CD4-positive, alpha-beta T cell treated with Interleukin-6 at 100 ng/mL for 8 hours (primary cell): ENCODE measurements around the gene PTGDR2.

Experiments used
- DNase-seq: peaks from one replicate; pipeline ENCODE4 v3.0.0-alpha.2; 2020; ENCODE audit warnings: mixed read lengths, low spot score

The PTGDR2 gene

DNA sequence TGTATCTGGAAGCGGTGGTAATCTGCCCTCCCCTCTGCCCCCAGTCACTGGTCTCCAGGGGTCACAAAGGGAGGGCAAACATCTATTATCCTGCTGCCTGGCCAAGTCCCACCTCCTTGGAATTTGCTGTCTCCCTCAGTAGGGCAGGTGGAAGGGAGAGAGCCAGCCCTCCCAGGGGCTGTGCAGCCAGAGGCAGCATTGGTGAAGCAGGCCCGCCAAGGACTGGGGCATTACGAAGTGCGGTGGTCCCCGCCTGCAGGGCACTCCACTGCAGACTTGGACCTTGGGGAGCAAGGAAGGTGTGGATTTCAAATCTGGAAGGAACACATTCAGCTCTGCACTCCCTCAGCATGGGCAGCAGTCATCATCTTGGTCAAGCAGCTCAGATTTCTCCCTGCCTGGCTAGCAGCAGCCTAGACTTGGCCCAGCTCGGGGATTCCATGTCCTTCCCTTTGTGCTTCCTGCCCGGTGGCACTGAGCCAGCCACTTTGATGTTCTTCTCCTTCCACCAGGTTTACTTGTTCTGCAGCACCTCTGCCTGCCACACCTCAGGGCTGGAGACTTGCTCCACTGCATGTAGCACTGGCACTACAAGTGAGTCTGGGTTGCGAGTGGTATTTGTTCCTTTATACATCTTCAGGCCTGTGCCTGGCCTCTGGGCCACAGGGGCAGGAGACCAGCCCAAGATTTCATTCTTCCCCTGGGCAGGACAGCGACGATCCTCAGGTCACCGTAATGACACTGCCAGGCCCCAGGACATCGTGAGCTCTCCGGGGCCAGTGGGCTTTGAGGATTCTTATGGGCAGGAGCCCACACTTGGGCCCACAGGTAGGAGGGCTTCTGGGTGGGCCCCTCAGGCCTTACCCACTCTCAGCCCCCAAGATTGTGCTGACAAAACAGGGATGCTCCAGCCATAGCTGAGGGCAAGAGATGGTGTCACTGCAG is 18.9 kb upstream of the PTGDR2 start:
- no peak for DNase-seq

DNA sequence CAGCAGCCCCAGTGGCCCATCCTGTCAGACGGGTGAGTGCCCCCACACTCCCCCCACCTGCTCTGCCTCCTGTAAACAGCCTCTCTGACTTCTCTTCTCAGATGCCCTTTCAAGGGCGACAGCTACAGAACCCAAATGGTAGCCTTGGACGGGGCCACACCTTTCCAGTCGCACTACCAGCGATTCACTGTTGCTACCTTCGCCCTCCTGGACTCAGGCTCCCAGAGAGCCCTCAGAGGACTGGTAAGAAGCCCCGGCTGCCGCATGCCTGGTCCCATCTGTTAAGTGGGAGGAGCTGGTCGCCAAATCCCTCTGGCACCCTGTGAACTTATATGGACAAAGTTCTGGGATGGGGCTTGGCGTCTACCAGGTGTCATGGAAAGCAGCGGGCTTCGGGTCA is 17.8 kb upstream of the PTGDR2 start:
- DNase-seq: no peak

DNA sequence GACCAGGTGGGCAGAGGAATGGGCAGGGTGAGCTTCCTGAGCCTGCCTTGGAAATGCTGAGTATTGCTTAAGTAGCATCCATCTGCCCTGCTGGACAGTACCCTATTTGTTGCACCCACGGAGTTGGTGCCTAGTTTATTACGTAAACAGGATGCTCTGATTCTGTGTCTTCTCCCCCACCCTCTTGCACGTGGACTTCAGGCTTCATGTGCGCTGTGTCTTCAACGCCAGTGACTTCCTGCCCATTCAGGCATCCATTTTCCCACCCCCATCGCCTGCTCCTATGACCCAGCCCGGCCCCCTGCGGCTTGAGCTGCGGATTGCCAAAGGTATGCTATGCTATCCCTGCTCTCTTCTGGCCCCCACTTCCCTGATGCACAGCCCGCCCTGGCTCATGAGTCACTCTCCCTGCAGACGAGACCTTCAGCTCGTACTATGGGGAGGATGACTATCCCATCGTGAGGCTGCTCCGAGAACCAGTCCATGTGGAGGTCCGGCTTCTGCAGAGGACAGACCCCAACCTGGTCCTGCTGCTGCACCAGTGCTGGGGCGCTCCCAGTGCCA is 17.3 kb upstream of the PTGDR2 start:
- no peak for DNase-seq

DNA sequence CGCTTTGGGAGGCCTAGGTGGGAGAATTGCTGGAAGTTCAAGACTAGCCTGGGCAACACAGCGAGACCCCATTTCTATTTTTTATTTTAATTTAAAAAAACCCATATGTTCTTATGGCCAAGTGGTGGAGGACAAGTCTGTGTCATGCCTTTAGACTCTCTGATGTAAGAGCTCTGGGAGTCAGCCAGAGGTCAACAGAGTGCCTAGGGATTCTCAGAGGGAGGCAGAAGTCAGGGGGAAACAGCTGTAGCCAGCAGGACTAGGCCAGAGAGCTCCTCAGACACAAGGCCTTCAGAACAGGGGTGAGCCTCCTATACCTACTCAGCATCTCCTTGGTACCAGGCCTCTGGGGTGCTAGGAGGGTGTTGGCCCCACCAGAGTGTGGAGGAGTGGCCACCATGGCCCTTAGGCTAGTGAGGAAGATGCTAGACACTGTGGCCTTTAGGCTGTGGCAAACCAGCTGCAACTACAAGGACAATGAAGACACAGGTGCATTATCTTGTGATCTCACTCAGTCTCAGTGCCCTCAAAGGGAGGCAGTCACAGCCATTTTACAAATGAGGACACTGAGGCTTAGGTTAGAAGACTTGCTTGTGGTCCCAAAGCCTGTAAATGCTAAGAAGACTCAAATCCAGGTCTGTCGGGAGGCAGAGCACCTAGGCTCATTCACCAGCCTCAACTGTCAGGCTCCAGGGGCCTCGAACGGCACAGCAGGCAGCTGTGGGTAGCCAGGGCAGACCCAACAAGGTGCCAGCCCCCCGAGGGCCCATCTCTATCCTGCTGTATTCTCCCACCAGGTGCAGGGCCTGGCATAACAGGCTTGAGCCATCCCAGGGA is 16.6 kb upstream of the PTGDR2 start:
- DNase-seq: no peak

DNA sequence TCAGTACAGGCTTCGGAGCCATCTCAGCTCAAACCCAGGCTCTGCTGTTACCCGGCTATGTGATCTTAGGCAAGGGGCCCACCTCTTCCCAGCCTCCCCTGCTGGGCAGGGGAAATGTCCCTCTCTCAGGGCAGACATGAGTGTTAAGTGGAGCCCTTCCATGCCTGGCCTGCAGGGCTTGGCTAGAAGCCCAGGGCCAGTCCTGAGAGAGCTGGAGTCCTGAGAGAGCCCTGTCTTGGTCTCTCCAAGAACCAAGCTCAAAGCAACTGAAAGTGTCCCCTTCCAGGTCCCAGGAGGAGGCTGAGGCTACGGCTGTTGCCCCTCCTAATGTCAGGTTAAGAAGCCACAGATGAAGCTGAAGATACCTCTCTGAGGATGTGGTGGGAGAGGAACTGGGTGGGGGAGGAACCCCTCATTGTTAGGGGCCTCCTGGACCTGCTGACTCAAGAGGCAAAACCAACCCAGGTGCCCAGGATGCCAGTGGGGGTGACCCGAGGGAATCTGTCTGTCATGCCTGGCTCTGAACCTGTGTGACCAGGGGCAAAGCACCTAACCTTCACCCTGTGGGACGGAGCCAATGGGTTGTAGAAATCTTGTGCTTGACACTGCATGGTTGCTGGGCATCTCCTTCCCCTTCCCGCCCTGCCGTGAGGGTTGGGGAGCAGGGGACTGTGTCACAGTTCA is 15.8 kb upstream of the PTGDR2 start:
- no peak for DNase-seq

DNA sequence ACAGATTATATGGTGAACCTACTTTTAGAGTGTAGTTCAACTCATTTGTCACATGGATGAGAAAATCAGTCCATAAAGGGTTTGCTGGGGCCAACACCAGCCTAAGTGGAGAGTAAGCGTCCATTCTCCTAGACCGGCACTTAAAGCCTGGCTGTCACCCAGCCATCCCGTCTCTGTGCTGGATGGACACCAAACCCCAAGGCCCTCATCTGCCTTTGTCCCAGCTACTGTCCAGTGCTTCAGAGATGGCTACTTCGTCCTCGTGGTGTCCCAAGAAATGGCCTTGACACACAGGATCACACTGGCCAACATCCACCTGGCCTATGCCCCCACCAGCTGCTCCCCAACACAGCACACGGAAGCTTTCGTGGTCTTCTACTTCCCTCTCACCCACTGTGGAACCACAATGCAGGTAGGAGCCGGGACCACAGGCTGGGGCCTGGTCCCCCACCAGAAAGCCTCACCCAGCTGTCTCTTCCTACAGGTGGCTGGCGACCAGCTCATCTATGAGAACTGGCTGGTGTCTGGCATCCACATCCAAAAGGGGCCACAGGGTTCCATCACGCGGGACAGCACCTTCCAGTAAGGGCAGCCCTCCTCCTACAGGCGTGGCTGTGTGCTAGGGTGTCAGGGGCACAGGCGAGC is 15.1 kb upstream of the PTGDR2 start:
- DNase-seq: no peak

DNA sequence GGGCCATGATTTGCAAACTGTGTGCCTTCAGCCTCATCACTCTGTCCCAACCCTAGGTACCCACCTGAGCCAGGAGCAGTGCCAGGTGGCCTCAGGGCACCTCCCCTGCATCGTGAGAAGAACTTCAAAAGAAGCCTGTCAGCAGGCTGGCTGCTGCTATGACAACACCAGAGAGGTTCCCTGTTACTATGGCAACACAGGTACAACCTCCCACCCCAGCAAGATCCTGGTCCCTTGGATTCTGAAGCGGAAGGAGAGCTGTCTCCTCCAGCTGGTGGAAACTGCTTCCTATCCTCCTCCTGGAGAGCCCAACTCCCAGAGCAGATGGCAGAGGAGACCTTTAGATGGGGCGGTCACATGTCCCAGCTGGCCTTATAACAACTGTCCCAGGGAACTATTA is 14.5 kb upstream of the PTGDR2 start:
- no peak for DNase-seq

DNA sequence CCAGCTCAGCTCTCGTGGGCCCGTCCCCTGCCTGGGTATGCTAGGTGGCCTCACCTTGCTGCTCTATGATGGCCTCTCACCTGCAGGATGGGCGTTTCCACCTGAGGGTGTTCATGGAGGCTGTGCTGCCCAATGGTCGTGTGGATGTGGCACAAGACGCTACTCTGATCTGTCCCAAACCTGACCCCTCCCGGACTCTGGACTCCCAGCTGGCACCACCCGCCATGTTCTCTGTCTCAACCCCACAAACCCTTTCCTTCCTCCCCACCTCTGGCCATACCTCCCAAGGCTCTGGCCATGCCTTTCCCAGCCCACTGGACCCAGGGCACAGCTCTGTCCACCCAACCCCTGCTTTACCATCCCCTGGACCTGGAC is 13.7 kb upstream of the PTGDR2 start:
- no peak for DNase-seq

DNA sequence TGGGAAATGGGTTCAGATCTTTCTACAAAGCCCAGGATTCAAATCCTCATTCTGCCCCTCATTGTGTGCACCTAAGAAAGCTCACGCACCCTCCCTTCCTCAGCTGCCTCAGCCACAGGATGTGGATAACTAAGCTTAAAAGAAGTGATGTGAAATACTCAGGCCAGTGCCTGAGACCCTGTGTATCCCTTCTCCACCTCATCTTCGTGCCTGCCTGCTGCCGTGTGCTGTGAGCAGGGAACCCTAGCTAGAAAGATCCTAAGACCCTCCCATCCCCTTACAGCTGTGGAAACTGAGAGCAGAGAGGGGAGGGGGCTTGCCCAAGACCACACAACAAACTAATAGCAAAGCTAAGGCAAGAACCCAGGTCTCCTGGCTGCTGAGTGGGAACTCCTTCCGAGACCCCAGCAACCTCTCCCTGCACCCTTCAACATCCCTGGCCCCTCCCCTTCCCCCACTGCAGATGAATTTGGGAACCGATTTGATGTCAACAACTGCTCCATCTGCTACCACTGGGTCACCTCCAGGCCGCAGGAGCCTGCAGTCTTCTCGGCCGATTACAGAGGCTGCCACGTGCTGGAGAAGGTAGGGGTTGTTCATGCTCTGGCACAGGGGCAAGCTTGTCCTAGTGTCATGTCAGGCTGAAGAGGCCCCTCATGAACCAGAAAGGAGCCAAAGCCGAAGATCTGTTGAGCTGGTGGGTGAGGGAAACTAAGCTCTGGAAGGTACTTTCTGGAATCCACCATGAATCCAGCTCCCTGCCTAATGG is 13.1 kb upstream of the PTGDR2 start:
- no peak for DNase-seq

DNA sequence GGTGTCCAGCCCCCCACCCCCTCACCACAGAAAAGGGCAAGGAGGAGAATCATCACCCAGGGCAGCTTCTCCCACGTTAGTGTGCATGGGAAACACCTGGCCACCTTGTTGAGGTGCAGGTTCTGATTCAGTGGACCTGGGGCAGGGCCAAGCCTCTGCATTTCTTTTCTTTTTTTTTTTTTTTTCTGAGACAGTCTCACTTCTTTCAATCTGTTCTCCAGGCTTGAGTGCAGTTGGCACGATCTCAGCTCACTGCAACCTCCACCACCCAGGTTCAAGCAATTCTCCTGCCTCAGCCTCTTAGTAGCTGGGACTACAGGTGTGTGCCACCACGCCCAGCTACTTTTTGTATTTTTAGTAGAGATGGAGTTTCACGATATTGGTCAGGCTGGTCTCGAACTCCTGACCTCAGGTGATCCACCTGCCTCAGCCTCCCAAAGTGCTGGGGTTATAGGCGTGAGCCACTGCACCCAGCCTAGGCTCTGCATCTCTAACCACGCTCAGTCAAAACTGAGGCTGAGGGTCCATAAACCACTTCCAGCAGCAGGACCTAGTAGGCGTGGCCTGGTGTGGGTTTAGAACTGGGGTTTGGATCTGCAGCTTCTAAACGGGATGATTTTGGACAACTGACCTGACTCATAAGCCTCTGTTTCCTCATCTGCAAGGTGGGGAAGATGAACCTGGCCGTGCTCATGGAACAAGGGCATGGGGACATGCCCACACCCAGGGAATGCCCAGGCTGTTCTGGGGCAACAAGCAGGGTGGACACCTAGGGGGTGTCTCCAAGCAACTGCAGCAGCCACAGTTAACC is 12.3 kb upstream of the PTGDR2 start:
- DNase-seq: no peak

DNA sequence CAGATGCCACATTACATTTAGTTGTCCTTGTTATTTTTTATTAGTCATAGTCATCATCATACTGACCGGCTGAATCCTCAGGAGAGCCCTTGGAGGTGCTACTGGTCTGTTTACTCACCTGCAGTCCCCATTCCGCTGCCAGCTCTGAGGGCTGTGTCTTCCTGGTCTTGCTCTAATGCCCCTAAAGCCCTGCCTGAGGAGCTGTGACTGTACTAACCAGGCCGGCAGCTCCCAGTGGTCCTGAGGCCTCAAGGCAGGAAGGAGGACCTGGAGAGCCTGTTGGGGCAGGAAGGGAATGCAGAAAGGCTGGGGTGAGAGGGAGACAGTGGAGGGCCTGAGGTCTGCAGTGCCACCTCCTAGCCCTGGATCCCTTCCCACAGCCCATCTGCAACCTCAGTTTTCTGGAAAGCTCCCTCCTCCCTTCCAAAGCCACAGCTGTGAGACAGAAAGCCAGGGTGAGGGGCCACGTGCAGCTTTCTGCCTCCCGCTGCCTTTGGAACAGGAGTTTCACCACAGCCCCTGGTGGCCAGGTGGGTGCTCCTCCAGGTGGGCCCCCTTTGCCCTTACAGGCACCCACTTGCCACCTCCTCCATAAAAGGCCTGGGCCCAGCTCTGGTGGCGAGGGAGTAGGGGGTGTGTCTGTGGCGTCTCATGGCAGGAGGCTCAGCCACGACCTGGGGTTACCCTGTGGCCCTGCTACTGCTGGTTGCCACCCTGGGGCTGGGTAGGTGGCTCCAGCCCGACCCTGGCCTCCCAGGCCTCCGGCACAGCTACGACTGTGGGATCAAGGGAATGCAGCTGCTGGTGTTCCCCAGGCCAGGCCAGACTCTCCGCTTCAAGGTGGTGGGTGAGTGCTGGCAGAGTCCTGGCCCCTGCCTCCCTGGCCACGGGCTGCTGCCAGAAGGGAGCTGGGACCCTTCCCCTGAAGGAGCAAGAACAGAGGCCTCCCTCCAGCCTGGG is 11.4 kb upstream of the PTGDR2 start, which contains the start of gene ZP1:
Gene ZP1 (plus strand): TSS at position 632 of the 960 bp plus-strand sequence. CDS start 20 bp downstream, at position 652.
- no peak for DNase-seq

DNA sequence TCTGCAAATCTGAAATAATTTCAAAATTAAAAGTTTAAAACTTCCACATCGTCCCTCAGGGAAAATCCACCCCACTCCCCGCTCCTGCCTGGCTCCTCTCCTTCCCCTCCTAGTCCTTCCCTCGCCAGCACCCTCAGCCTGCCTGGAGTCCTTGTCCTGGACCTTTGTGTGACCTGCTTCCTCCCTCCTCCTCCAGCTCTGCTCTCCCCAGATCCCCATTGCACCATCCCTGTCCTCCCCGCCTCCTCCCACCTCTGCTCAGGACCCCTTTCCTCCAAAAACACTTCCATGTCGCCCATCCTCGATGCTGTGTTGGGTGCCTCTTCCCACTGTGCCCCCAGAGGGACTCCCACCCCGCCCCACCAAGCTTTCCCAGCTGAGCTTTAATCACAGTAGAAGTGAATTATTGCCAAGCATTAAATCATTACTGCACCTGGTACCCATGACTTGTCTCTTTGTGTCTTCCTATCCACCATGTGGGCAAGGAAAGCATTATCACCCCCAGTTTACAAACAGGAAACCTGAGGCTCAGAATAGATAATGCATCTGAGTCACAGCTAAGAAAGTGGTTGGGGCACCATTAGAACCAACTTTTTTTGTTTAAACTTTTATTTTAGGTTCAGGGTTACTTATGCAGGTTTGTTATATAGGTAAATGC is 9.2 kb upstream of the PTGDR2 start:
- DNase-seq: no peak

DNA sequence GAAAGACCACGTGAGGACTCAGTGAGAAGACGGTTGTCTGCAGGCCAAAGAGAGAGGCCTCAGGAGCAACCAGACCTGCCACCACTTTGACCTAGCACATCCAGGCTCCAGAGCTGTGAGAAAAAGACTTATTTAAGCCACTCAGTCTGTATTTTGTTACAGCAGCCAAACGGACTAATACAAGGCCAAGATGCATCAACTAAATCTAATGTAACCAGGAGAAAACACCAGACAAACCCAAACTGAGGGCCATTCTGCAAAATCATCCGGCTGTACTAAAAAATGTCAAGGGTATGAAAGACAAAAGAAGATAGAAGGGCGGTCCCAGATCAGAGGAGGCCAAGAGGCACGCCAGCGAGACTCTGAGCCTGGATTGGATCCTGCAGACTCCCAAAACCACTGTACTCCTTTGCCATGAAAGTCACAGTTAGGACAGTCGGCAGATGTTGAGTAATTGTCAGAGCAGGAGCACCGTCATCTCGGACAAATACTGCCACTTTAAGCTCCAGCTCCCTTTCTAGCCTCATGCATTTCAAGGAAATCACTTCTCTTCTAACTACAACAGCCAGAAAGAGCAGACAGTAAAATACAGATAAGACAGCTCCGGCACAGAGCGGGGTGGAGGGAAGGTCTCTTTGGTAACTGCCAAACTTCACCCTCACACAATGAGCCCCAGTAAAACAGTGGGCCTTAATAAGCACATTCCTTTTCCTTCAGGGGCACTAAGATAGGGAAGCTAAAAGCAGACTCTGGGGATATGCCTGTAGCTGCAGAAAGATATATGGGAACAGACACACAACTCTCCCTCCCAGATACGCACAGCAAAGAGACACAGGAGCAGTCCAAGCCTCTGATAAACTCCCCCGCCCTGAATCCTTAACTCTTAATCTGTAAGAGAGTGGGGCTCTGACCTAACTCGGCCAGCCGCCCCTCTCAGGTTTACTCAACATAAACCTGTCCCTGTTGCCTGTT is 8.1 kb upstream of the PTGDR2 start:
- no peak for DNase-seq

DNA sequence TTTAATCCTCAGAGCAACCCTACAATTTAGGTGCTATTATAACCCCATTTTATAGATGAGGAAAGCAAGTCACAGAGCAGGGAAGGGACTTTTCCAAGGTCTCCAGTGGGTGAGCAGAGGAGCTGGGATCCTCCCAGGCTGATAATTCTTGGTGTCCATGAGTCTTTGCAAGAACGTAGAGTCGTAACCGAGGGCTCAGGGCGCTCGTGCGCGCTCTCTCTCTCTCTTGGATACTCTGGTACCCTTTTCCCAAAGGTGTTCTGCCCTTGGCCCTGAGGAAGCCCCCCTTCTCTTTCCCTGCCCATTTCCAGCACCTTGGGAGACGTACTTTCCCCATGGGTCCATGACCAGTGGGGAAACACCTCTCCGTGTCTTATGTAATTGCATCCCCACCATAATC is 6.4 kb upstream of the PTGDR2 start:
- no peak for DNase-seq

DNA sequence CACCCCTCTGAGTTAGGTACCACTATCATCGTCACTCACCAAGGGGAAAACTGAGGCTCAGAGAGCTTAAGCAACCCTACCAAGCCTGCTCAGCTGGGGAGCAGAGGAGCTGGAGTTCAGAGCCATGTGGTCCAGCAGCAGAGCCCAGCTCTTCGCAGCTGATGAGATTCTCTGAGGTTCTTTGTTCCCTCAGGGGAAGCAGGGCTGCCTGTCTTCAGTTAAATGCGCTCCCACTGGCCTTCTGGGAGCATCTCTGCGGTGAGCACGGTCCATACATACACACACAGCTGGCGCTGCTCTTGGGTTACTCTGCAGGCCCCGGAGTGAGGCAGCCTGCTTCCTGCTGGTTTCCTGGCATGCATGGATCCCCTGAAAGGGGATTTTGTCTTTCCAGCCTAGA is 5.2 kb upstream of the PTGDR2 start:
- no peak for DNase-seq

DNA sequence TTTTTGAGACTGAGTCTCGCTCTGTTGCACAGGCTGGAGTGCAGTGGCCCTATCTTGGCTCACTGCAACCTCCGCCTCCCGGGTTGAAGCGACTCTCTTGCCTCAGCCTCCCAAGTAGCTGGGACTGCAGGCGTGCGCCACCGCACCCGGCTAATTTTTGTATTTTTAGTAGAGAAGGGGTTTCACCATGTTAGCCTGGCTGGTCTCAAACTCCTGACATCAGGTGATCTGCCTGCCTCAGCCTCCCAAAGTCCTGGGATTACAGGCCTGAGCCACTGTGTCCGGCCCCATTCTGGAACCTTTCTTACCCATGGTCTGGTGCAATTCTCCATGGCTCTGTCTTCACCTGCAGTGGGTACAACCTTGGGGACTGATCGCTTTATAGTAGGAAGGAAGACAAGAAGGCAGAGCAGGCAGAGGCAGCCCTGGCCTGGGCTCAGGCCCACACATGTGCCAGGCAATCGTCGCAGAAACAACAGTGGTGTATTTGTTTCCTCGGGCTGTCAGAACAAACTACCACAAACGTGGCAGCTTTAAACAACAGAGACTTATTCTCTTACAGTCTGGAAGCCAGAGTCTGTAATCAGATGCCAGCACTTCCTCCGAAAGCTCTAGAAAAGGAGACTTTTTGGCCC is 4.0 kb upstream of the PTGDR2 start:
- no peak for DNase-seq
